Ramos (cell line): Measurements from ENCODE around the gene TRIM67.
"Not testable (repeated sequence)": the region's sequence is repeated elsewhere in the genome, so short reads cannot be mapped to it uniquely, and the experiment has no call there.

ENCODE experiments used
- in situ Hi-C: fragments of 300-500 bp; cut with MboI; formaldehyde crosslinking; loops from one replicate; pipeline ENCODE4 v1.14.3; 2022; ENCODE audit warnings: low sequenced_read_pairs; ENCODE audit not compliant: unreplicated experiment

The TRIM67 gene

GRCh38 chr1:231161667-231162296, at the start of gene TRIM67:
TRIM67 (plus strand) TSS chr1:231162058; CDS start chr1:231162970, 912 bp downstream.
- in situ Hi-C loops = no loop called here

GRCh38 chr1:231116738-231117137, 45.1 kb upstream of the TRIM67 start:
- in situ Hi-C loops = no loop called here

DNA sequence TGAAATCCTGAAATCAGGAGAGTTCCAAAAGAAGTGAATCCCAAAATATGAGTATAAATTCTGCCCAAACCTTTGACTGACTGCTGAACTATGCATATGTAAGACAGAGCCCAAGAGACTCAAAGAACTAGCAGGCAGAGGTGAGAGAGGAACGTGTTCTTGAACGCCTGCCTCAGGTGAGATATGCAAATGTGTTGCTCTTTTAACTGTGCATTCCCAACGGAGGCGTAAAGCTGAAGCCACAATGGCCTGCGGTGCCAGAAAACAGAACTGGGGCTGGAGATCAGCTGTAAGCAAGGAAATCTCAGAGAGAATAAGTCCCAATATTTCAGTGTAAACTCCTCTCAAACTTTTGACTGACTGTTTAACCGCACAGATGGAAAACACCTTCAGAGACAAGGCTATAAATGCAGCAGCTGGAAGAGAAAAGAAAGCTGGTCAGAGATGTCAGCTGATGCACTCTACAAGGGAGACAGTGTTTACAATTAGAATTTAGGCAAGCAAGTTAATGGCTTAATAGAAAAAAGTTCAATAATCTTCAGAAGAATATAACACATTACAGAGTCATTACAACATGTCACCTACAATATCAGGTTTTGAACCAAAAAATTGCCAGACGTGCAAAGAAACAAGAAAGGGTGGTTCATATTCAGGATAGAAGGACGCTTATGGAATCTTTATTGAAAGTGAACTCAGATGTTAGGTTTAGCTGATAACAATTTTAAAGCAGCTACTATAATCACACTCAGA, 43.0 kb upstream of the TRIM67 start:
- in situ Hi-C loops = no loop called here

DNA sequence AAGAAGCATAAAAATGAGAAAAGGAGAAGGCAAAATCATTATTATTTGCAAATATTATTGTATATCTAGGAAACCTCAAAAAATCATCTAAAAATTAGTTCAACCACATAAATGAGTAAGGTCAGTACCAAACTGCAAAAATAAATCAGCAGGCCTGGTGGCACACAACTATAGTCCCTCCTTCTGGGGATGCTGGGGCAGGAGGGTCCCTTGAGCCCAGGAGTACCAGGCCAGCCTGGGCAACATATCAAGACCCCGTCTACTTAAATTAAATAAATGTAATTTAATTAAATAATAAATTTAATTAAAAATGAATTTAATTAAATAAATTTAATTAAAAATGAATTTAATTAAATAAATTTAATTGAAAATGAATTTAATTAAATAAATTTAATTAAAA, 40.3 kb upstream of the TRIM67 start:
- in situ Hi-C loops = no loop called here

- in situ Hi-C loops = no loop called here
Observed at GRCh38 chr1:231122143-231122542, 39.7 kb upstream of the TRIM67 start.

DNA sequence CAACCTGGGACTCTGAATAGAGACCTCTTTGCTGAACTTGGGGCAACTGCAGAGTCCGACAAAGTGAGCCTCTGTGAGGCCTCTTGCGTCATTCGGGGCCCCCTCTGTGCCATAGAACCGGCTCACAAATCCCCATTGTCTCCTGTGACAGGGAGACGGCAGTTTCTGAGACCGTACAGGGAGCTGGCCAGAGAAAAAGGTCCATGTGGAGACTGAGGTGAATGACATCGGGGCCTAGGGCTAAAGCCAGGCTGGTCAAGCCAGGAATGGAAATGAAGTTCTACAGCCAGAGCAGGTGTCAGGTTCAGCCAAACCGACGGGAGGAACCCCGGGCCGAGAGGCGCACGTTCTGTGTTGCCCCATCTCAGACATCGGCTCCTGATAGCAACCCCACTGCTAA, 37.1 kb upstream of the TRIM67 start:
- in situ Hi-C loops = no loop called here

DNA sequence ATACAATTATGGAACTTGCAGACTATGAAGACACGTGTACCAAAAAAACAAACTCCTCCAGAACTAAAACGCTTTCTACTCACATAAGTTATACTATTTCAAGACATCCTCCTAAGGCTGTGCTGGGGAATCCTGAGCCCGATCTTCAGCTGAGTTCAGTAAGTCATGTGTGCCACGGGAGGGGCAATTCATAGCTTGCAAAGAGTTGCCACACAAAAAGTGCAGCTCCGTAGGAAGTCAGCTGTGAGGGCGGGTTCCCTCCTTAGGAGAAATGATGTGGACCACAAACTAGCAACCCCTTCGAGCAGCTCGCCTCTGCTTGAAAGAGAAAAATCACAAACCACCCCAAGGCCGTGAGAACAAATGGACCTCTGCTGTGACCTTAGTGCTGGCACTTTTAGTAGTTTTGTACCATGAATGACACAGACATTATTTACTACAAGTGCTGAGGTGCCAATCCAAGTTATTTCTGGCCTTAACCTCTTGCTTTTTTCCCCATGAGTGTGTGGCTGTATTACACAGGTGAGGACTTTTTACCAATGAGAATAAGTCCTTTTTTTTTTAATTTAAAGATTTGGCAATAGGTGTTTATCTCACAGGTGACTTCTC, 35.8 kb upstream of the TRIM67 start:
- in situ Hi-C loops = no loop called here

DNA sequence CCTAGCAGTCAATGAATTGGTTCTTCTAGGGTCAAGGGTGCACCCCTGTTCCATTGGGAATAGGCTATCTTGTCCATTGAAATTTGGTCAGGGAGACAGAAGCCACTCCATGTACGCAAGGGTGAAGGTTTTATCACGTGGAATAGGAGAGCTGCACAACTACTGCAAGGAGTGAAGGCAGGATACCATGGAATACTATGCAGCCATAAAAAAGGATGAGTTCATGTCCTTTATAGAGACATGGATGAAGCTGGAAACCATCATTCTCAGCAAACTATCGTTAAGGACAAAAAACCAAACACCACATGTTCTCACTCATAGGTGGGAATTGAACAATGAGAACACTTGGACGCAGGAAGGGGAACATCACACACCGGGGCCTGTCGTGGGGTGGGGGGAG, 34.8 kb upstream of the TRIM67 start:
- in situ Hi-C loops = not testable (repeated sequence)

- in situ Hi-C loops = not testable (repeated sequence)
Observed at GRCh38 chr1:231128471-231128870, 33.4 kb upstream of the TRIM67 start.

GRCh38 chr1:231130544-231130943, 31.3 kb upstream of the TRIM67 start:
- in situ Hi-C loops = no loop called here

DNA sequence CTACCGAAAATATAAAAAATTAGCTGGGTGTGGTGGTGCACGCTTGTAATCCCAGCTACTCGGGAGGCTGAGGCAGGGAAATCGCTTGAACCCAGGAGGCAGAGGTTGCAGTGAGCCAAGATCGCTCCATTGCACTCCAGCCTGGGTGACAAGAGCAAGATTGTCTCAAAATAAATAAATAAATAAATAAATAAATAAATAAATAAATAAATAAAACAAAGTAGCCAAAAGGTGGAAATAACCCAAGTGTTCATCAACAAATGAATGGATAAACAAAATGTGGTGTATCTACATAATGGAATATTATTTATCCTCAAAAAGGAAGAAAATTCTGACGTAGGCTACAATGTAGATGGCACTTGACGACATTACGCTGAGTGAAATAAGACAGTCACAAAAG, 29.3 kb upstream of the TRIM67 start:
- in situ Hi-C loops = not testable (repeated sequence)

DNA sequence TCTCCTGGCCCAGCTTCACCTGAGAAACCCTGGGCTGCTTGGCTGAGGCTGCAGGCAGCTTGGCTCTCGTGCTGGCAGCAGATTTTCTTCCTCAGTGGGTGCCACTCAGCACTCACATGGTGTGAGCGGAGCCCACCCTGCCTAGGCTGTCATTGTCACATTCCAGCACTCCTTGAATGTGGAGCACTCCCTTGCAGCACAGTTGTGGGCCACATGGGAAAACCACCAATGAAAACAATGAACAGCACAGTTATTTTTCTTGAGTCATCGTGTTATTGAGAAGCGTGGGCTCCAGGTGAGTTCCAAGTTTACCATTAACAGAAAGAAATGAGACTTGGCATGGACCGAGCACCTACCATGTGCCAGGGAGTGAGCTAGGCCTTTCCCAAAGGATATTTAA, 27.2 kb upstream of the TRIM67 start:
- in situ Hi-C loops = no loop called here

DNA sequence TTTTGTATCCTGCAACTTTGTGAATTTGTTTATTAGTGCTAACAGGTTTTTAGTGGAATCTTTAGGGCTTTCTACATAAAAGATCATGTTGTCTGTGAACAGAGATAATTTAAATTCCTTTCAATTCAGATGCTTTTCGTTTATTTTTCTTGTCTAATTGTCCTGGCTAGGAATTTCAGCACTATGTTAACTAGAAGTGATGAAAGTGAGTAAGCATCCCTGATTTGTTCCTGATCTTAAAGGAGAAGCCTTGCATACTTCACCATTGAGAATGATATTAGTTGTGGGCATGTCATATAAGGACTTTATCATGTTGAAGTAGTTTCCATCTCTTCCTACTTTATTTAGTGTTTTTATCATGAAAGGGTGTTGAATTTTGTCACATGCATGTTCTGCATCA, 23.6 kb upstream of the TRIM67 start:
- in situ Hi-C loops = no loop called here

GRCh38 chr1:231139125-231139649, 22.7 kb upstream of the TRIM67 start:
- in situ Hi-C loops = no loop called here

- in situ Hi-C loops = no loop called here
Observed at GRCh38 chr1:231139659-231140654, 21.9 kb upstream of the TRIM67 start.

DNA sequence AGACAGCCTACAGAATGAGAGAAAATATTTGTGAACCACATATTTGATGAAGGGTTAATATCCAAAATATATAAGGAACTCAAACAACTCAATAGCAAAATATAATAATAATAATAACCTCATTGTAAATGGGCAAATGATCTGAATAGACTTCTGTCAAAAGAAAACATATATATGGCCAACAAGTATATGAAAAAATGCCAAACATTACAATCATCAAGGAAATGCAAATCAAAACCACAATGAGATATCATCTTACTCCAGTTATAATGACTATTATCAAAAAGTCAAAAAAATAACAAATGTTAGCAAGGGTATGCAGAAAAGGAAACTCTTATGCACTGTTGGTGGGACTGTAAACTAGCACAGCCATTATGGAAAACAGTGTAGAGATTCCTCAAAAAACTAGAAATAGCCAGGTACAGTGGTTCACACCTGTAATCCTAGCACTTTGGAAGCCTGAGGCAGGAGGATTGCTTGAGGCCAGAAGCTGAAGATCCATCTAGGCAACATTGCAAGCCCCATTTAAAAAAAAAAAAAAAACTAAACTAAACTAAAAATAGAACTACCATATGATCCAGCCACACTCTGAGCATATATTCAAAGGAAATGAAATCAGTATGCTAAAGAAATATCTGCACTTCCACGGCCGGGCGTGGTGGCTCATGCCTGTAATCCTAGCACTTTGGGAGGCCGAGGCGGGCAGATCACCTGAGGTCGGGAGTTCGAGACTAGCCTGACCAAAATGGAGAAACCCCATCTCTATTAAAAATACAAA, 17.3 kb upstream of the TRIM67 start:
- in situ Hi-C loops = no loop called here

DNA sequence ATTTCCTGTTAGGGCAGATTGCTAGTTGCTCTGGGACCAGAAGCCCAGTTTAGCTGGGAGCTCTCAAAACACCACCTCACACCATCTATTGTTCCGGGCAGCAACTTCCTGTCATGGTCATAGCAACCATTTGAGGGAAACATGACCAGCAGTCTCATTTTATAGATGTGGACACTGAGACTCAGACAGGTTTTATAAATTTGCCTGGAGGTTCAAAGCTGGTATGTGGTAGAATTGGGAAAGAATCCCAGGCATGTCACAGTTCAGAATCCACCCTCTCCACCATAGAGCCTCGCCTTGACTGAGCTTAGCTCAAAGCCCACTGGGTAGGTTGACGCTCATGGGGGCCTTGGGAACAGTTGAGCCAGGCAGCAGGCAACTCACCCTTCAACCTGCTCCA, 14.0 kb upstream of the TRIM67 start:
- in situ Hi-C loops = no loop called here

DNA sequence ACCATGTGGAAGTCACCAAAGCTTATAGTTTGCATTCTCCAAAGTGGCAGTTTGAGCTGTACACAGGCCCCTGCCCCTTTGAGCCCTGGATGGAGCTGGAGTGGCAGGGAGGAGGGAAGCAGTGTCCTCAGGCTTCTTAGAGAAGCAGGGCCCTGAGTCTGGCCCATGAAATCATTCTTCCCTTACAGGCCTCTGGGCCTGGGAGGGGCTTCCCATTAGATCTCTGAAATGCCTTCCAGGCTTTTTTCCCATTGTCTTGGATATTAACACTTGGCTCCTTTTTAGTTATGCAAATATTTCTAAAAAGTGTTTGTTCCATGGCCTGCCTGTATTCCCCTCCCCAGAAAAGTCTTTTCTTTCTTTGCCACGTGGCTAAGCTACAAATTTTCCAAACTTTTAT, 10.0 kb upstream of the TRIM67 start:
- in situ Hi-C loops = no loop called here

DNA sequence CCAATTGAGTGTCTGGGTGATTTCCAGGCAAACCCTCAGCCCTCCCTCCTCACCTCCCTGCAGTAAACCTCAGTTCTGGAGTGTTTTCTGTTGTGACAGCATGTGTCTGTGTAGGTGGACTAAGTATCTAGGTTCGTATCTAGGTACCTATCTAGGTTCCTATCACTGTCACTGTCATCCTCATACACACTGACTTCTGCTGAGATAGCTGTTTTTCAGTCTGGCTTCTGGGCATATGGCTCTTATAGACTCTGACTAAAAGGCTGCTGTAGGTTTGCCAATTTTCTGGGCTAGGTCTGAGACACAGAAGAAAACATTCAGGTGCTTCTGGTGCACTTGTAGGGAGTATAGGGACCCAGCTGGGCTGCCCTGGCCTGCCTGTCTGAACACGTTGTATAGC, 8.1 kb upstream of the TRIM67 start:
- in situ Hi-C loops = no loop called here
